WTC11 (cell line): ENCODE measurements around the gene TOX2. TPM values are rescaled to one million over a fixed set of nuclear protein-coding genes. Genes with fewer than 3 reads are reported as not detected.

Experiments used
- ATAC-seq: fragments of 200-7000 bp; cut with Tn5 transposase; 2 replicates; pipeline ENCODE4 v1.10.0; 2021; ENCODE audit warnings: mild to moderate bottlenecking, moderate library complexity
- CTCF ChIA-PET: fragments of 300-600 bp; sonication (Branson Sonifier 250); formaldehyde crosslinking; loops from one replicate; lab custom pipeline; 2021; ENCODE audit warnings: antibody characterized with exemption; lab: Charles Lee
- POLR2A ChIA-PET: fragments of 350-600 bp; sonication (Branson Sonifier 250); formaldehyde crosslinking; loops from one replicate; lab custom pipeline; 2021; ENCODE audit warnings: antibody characterized with exemption; lab: Charles Lee
- DNase-seq: peaks from one replicate; pipeline ENCODE4 v3.0.0; 2021; ENCODE audit warnings: low spot score
- H3K27ac Mint-ChIP-seq: 2 replicates; pipeline ENCODE4 v1.8.0; 2021; ENCODE audit warnings: mixed read lengths
- H3K27me3 Mint-ChIP-seq: 2 replicates; pipeline ENCODE4 v1.8.0; 2021; ENCODE audit warnings: low read depth, mild to moderate bottlenecking, moderate library complexity, mixed read lengths
- H3K36me3 Mint-ChIP-seq: 2 replicates; pipeline ENCODE4 v1.8.0; 2021; ENCODE audit warnings: mixed read lengths
- H3K4me1 Mint-ChIP-seq: 2 replicates; pipeline ENCODE4 v1.8.0; 2022; ENCODE audit warnings: mixed read lengths
- H3K4me3 Mint-ChIP-seq: 2 replicates; pipeline ENCODE4 v1.8.0; 2021; ENCODE audit warnings: mild to moderate bottlenecking, moderate library complexity, mixed read lengths
- H3K9me3 Mint-ChIP-seq: 2 replicates; pipeline ENCODE4 v1.8.0; 2021; ENCODE audit warnings: mixed read lengths
- AFF4 ChIP-seq: sonication (generic); formaldehyde crosslinking; IDR thresholded peaks from 2 replicates; pipeline ENCODE4 v1.8.1; 2023; ENCODE audit warnings: mild to moderate bottlenecking, missing genetic modification reagents, borderline replicate concordance
- AR ChIP-seq: fragments of 250-450 bp; sonication (Bioruptor Pico); IDR thresholded peaks from 2 replicates; pipeline ENCODE4 v1.9.0; 2021; ENCODE audit warnings: mild to moderate bottlenecking
- E2F4 ChIP-seq: sonication (generic); formaldehyde crosslinking; IDR thresholded peaks from 2 replicates; pipeline ENCODE4 v1.8.1; 2022; ENCODE audit warnings: low read depth, mild to moderate bottlenecking, moderate library complexity, missing genetic modification reagents, borderline replicate concordance
- E2F5 ChIP-seq: sonication (generic); formaldehyde crosslinking; IDR thresholded peaks from 2 replicates; pipeline ENCODE4 v1.8.1; 2022; ENCODE audit warnings: mild to moderate bottlenecking, moderate library complexity, missing genetic modification reagents
- ESRRA ChIP-seq: sonication (generic); formaldehyde crosslinking; IDR thresholded peaks from 2 replicates; pipeline ENCODE4 v1.8.1; 2022; ENCODE audit warnings: mild to moderate bottlenecking, missing genetic modification reagents, borderline replicate concordance
- ETV6 ChIP-seq: sonication (generic); formaldehyde crosslinking; IDR thresholded peaks from 2 replicates; pipeline ENCODE4 v1.8.1; 2022; ENCODE audit warnings: mild to moderate bottlenecking, missing genetic modification reagents
- GRHL2 ChIP-seq: fragments of 250-450 bp; sonication (Bioruptor Pico); IDR thresholded peaks from 2 replicates; pipeline ENCODE4 v1.8.0; 2022; ENCODE audit warnings: mild to moderate bottlenecking, moderate library complexity; ENCODE audit not compliant: insufficient replicate concordance, severe bottlenecking
- GTF2I ChIP-seq: fragments of 250-450 bp; sonication (Bioruptor Pico); conservative IDR thresholded peaks from 2 replicates; pipeline ENCODE4 v1.4.0; 2021; ENCODE audit warnings: mild to moderate bottlenecking
- IRF2 ChIP-seq: sonication (generic); formaldehyde crosslinking; IDR thresholded peaks from 2 replicates; pipeline ENCODE4 v1.8.0; 2022; ENCODE audit warnings: low read depth, missing genetic modification reagents, borderline replicate concordance
- KAT7 ChIP-seq: sonication (generic); formaldehyde crosslinking; IDR thresholded peaks from 2 replicates; pipeline ENCODE4 v1.8.1; 2023; ENCODE audit warnings: missing genetic modification reagents, mild to moderate bottlenecking, borderline replicate concordance
- MXD4 ChIP-seq: fragments of 250-450 bp; sonication (Bioruptor Pico); IDR thresholded peaks from 2 replicates; pipeline ENCODE4 v1.8.0; 2021; ENCODE audit warnings: mild to moderate bottlenecking, moderate library complexity, borderline replicate concordance
- NFYB ChIP-seq: sonication (generic); formaldehyde crosslinking; conservative IDR thresholded peaks from 2 replicates; pipeline ENCODE4 v1.8.0; 2022; ENCODE audit warnings: low read depth, missing genetic modification reagents
- NR2C2 ChIP-seq: sonication (generic); formaldehyde crosslinking; IDR thresholded peaks from 2 replicates; pipeline ENCODE4 v1.8.0; 2022; ENCODE audit warnings: mild to moderate bottlenecking, missing genetic modification reagents
- NR3C1 ChIP-seq: sonication (generic); formaldehyde crosslinking; conservative IDR thresholded peaks from 2 replicates; pipeline ENCODE4 v1.8.1; 2023; ENCODE audit warnings: low read depth, mild to moderate bottlenecking, missing genetic modification reagents
- RELA ChIP-seq: sonication (generic); formaldehyde crosslinking; IDR thresholded peaks from 2 replicates; pipeline ENCODE4 v1.8.1; 2022; ENCODE audit warnings: missing genetic modification reagents, mild to moderate bottlenecking, borderline replicate concordance
- SP1 ChIP-seq: sonication (generic); formaldehyde crosslinking; conservative IDR thresholded peaks from 2 replicates; pipeline ENCODE4 v1.8.1; 2022; ENCODE audit warnings: missing genetic modification reagents
- TCF7 ChIP-seq: sonication (generic); formaldehyde crosslinking; IDR thresholded peaks from 2 replicates; pipeline ENCODE4 v1.8.0; 2022; ENCODE audit warnings: mild to moderate bottlenecking, low read depth, missing genetic modification reagents, moderate library complexity
- ZBTB43 ChIP-seq: sonication (generic); formaldehyde crosslinking; IDR thresholded peaks from 2 replicates; pipeline ENCODE4 v1.8.1; 2023; ENCODE audit warnings: mild to moderate bottlenecking, missing genetic modification reagents
- ZNF121 ChIP-seq: sonication (generic); formaldehyde crosslinking; IDR thresholded peaks from 2 replicates; pipeline ENCODE4 v1.8.0; 2023; ENCODE audit warnings: missing genetic modification reagents
- ZNF263 ChIP-seq: sonication (generic); formaldehyde crosslinking; IDR thresholded peaks from 2 replicates; pipeline ENCODE4 v1.8.1; 2022; ENCODE audit warnings: low read depth, mild to moderate bottlenecking, moderate library complexity, missing genetic modification reagents
- ZNF512 ChIP-seq: sonication (generic); formaldehyde crosslinking; IDR thresholded peaks from 2 replicates; pipeline ENCODE4 v1.8.1; 2022; ENCODE audit warnings: missing genetic modification reagents, borderline replicate concordance
- ZNF671 ChIP-seq: fragments of 250-450 bp; sonication (Bioruptor Pico); IDR thresholded peaks from 2 replicates; pipeline ENCODE4 v1.8.0; 2021; ENCODE audit warnings: mild to moderate bottlenecking
- total RNA-seq: library from RNA; stranded (reverse); gene quantifications from 3 replicates; pipeline ENCODE4 v1.2.3, GENCODE V29; 2021

TOX2 gene
- total RNA-seq, 1 experiment from 2014 or later = 3.4 TPM

GRCh38 chr20:43923322-43923721 lies 8.7 kb downstream of the TOX2 start:
- H3K36me3 Mint-ChIP-seq = no peaks in the 10 kb centered on the region
- POLR2A ChIA-PET = no interaction called here
- H3K27ac Mint-ChIP-seq = peak overlapping the region; percentile 35; the same call in 1 of the 2 replicates
- H3K4me3 Mint-ChIP-seq = no peak overlapping the region
- TF ChIP-seq NFYB (CRISPR knock-in tag) (no peak), ZNF121 (CRISPR knock-in tag) (no peak), AR (CRISPR knock-in tag) (no peak), NR2C2 (CRISPR knock-in tag) (no peak), RELA (CRISPR knock-in tag) (no peak), IRF2 (CRISPR knock-in tag) (no peak), ZBTB43 (CRISPR knock-in tag) (no peak), TCF7 (CRISPR knock-in tag) (no peak), ETV6 (CRISPR knock-in tag) (no peak), ZNF512 (CRISPR knock-in tag) (no peak), KAT7 (CRISPR knock-in tag) (no peak), E2F5 (CRISPR knock-in tag) (no peak), SP1 (CRISPR knock-in tag) (no peak), E2F4 (CRISPR knock-in tag) (no peak), ZNF671 (CRISPR knock-in tag) (no peak)
- TF ChIP-seq, all 79 proteins: peak for 0
- CTCF ChIA-PET = no interaction called here
- H3K27me3 Mint-ChIP-seq = peaks cover 4% of the 10 kb centered on the region
- DNase-seq = no peak
- peaks cover 16% of the 10 kb centered on the region for H3K4me1 Mint-ChIP-seq
- peaks cover 5% of the 10 kb centered on the region for H3K9me3 Mint-ChIP-seq
- no peak for ATAC-seq

GRCh38 chr20:43923917-43924316 lies 9.3 kb downstream of the TOX2 start:
- H3K27me3 Mint-ChIP-seq = peaks cover 3% of the 10 kb centered on the region; the same call in 1 of the 2 replicates
- POLR2A ChIA-PET = no interaction called here
- ATAC-seq (no peak), DNase-seq (no peak)
- H3K27ac Mint-ChIP-seq = no peak overlapping the region
- H3K9me3 Mint-ChIP-seq = peaks cover 5% of the 10 kb centered on the region
- CTCF ChIA-PET = no interaction called here
- no peak overlapping the region for H3K4me3 Mint-ChIP-seq
- peaks cover 16% of the 10 kb centered on the region for H3K4me1 Mint-ChIP-seq
- no peaks in the 10 kb centered on the region for H3K36me3 Mint-ChIP-seq
- TF ChIP-seq GTF2I = no peak
- no peak for TF ChIP-seq ZNF263 (CRISPR knock-in tag)
- TF ChIP-seq ESRRA (CRISPR knock-in tag) = no peak
- no peak for TF ChIP-seq GRHL2
- TF ChIP-seq E2F4 (CRISPR knock-in tag) = no peak
- TF ChIP-seq AFF4 (CRISPR knock-in tag) = no peak
- no peak for TF ChIP-seq NFYB (CRISPR knock-in tag)
- TF ChIP-seq NR3C1 (CRISPR knock-in tag) = no peak
- TF ChIP-seq MXD4 (CRISPR knock-in tag) = no peak
